Lung (tissue), 12 donors: ENCODE data around the gene ADAMTS2. TPM values are rescaled to one million over a fixed set of nuclear protein-coding genes. Genes with fewer than 3 reads are reported as not detected.

Experiments used
- ATAC-seq: fragments of 200-7000 bp; cut with Tn5 transposase; one replicate; pipeline ENCODE4 v1.9.1; 2020; ENCODE audit warnings: moderate number of reproducible peaks; ENCODE audit not compliant: insufficient read depth, low FRiP score
- DNase-seq, 3 donors: peaks; one replicate each; pipeline ENCODE4 v3.0.0-alpha.2; 2013 to 2017
- H3K27ac ChIP-seq, 2 donors: one replicate each; pipeline ENCODE4 v1.5.1; 2013; ENCODE audit warnings: mild to moderate bottlenecking in 2 of 2, moderate library complexity in 2 of 2, control low read depth in 1 of 2, inconsistent platforms in 1 of 2, low read depth in 1 of 2, low read length in 1 of 2
- H3K27me3 ChIP-seq, 3 donors: one replicate each; pipeline ENCODE4 v1.5.1; 2013; ENCODE audit warnings: low read length in 2 of 3; ENCODE audit not compliant: control insufficient read depth in 3 of 3, insufficient read depth in 3 of 3
- H3K36me3 ChIP-seq, 4 donors: one replicate each; pipeline ENCODE4 v1.5.1; 2013; ENCODE audit warnings: low read length in 4 of 4, mild to moderate bottlenecking in 1 of 4, moderate library complexity in 1 of 4; ENCODE audit not compliant: control insufficient read depth in 4 of 4, insufficient read depth in 4 of 4
- H3K4me1 ChIP-seq, 5 donors: one replicate each; pipeline ENCODE4 v1.5.1; 2013; ENCODE audit warnings: low read length in 5 of 5, mild to moderate bottlenecking in 2 of 5, moderate library complexity in 1 of 5; ENCODE audit not compliant: control insufficient read depth in 5 of 5, insufficient read depth in 5 of 5
- H3K4me3 ChIP-seq: one replicate; pipeline ENCODE4 v1.5.1; 2013; ENCODE audit warnings: mild to moderate bottlenecking, control low read depth, moderate library complexity
- H3K9ac ChIP-seq, 2 donors: one replicate each; pipeline ENCODE4 v1.5.1; 2013; ENCODE audit warnings: low read length in 2 of 2, control low read depth in 1 of 2; ENCODE audit not compliant: insufficient read depth in 1 of 2
- H3K9me3 ChIP-seq, 4 donors: one replicate each; pipeline ENCODE4 v1.5.1; 2013; ENCODE audit warnings: low read length in 3 of 4, mild to moderate bottlenecking in 1 of 4, moderate library complexity in 1 of 4; ENCODE audit not compliant: control insufficient read depth in 4 of 4, insufficient read depth in 3 of 4
- CTCF ChIP-seq: IDR thresholded peaks from 2 replicates; pipeline ENCODE4 v1.5.1; 2012; ENCODE audit warnings: mild to moderate bottlenecking; ENCODE audit errors: control extremely low read depth, extremely low read depth
- WGBS, 2 donors: extraction: QIAGEN DNeasy Blood & Tissue Kit; methylation state at CpG; one replicate each; pipeline ENCODE4 v1.1.7; 2013; 5-methylcytosine and 5-hydroxymethylcytosine counted together
- polyA plus RNA-seq, 2 donors: library from polyadenylated mRNA; stranded (reverse); fragments of 200-250 nt; gene quantifications; one replicate each; pipeline ENCODE4 v1.2.1, GENCODE V29; 2013
- total RNA-seq, 2 donors: library from RNA; depleted of rRNA in 1 of 2; stranded (reverse); fragments of >200 nt in 1 of 2; gene quantifications; one replicate each; pipeline ENCODE4 v1.2.1, GENCODE V29; 2014 to 2021
- donor health status: control.
- donor health status: control.
- donor health status: Bipolar disorder and iron deficiency.
- donor health status: healthy.
- donor health status: DM: yes; HTN: yes; CAD: no.

ADAMTS2 gene
- total and polyA plus RNA-seq, 4 donors = 9.3 to 45.5 (median 28.7) TPM

- no peak for TF ChIP-seq CTCF
- ATAC-seq = no peak
- no peak overlapping the region for H3K4me3 ChIP-seq
- peaks cover 0 to 45% (median 1%) of the 10 kb centered on the region in 4 donors for H3K9me3 ChIP-seq
- H3K36me3 ChIP-seq = peaks cover 0 to 18% (median 1%) of the 10 kb centered on the region in 4 donors
- H3K27me3 ChIP-seq = no peaks in the 10 kb centered on the region
- no peak overlapping the region for H3K9ac ChIP-seq
- DNase-seq = no peak
- 87 to 94% methylated on average over 34 to 35 of the region's 35 CpGs for WGBS, 2 donors
- no peak overlapping the region for H3K27ac ChIP-seq
- no peaks in the 10 kb centered on the region for H3K4me1 ChIP-seq
Measured at GRCh38 chr5:179120421-179120861, 224.8 kb downstream of the ADAMTS2 start.

DNA sequence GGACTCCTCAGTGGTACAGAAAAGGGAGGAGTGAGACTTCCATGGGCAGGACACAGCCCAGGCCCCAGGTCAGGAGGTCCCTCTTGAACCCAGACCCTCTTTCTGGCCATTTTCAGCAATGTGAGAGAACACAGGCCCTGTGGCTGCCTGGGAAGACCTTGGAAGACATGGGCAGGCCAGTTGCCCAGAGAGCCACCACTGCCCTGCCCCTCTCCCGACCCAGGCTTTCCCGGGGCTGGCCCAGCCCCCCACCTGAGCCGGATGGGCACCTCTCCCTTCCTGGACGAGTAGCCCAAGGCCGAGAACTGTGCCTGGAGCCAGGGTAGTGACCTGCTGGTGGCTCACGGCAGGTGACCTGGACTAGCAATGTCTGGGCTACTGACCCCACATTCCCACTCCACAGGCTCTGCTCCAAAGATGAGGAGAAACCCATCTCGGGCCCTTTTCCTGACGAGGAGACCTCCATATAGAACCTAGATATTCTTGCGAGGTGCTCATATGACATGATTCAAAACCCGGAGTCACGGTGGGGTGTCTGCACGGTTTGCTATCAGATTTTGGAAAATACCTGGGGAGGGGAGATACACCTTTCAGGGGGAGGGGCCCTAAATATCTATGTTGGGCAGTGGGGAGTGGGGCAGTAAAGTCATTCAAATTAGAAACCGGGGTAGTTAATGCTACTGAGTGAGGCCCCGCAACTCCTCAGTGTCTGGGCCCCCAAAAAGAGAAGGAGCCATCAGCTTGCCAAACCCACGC, 225.7 kb downstream of the ADAMTS2 start:
- TF ChIP-seq CTCF = no peak
- no peak overlapping the region for H3K9ac ChIP-seq
- H3K36me3 ChIP-seq = peaks cover 0 to 14% (median 1%) of the 10 kb centered on the region in 4 donors
- H3K27me3 ChIP-seq = no peaks in the 10 kb centered on the region
- DNase-seq (no peak), ATAC-seq (no peak)
- no peak overlapping the region for H3K4me3 ChIP-seq
- H3K4me1 ChIP-seq = no peaks in the 10 kb centered on the region
- no peak overlapping the region for H3K27ac ChIP-seq
- 92 to 94% methylated on average over 15 of the region's 15 CpGs for WGBS, 2 donors
- H3K9me3 ChIP-seq = peaks cover 0 to 41% (median 2%) of the 10 kb centered on the region in 4 donors

DNA sequence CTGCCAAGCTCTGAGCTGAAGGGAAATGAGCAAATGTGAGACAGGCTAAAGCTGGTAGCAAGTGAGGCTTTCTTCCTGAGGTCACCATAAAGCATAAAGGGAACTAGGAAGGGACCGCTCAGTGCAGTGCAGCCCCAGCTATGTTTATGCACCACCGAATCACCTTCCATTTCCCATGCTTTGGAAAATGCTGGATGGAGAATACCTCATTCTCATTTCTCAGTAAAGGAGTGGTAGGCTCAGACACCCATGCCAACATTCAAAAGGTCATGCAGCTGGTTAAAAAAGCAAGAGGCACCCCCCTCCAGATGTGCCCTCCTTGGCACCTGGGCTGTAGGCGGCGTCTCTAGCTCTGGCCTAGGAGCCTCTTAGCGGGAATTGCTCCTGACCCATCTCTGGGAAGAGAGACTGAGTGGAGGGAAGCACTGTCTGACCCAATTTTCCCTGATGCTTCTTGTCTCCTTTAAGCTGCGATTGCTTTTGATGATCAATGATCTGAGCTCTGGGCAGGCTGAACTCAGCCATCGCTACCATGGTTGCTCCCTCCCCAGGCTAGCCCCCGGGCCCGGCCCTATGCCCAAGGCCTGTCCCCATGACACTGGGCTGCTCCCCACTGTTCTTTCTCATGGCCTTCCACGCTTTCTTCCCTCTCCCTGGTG, 226.4 kb downstream of the ADAMTS2 start:
- peaks cover 0 to 47% (median 8%) of the 10 kb centered on the region in 4 donors for H3K9me3 ChIP-seq
- WGBS, 2 donors = 88 to 93% methylated on average over 10 of the region's 10 CpGs
- H3K9ac ChIP-seq = no peak overlapping the region
- ATAC-seq (no peak), DNase-seq (no peak)
- no peaks in the 10 kb centered on the region for H3K4me1 ChIP-seq
- no peak for TF ChIP-seq CTCF
- H3K4me3 ChIP-seq = no peak overlapping the region
- H3K27me3 ChIP-seq = no peaks in the 10 kb centered on the region
- H3K36me3 ChIP-seq = peaks cover 0 to 16% (median 4%) of the 10 kb centered on the region in 4 donors
- no peak overlapping the region for H3K27ac ChIP-seq
